Measurements from ENCODE around the gene WDR27.

GRCh38 chr6:169533301-169534038 lies 168.4 kb downstream of the WDR27 start:
- TF ChIP-seq CTCF (IDR thresholded peaks at IDR 0.05) = no peak
- no peak for TF ChIP-seq POLR2A (IDR thresholded peaks at IDR 0.05)
